CD4-positive, alpha-beta T cell treated with Interleukin-1 beta for 1 hour (primary cell): Measurements from ENCODE around the gene MGLL.

ENCODE experiments used
- DNase-seq, 2 donors: peaks; one replicate each; pipeline ENCODE4 v3.0.0-alpha.2; 2020 to 2022

Gene MGLL

GRCh38 chr3:127772273-127772672, 50.0 kb downstream of the MGLL start:
- no peak for DNase-seq

DNA sequence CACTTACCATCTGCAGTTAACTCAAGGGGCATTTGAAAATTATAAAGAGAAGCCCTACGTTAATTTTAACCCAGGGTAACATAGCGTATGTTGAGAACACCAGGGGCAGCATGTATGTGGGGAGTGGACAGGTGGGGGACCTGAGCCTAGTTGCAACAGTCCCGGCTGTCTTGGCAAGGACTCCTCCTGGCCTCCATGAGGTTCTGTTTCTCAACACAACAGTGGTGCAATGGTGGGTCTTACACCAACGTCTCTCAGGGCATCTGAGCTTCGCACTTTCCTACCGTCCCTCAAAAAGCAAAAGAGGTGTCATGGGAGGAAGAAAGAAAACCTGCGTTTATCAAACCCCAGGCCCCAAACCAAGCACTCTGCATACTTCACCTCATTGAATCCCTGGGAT, 50.6 kb downstream of the MGLL start:
- DNase-seq = no peak

- DNase-seq = peak in 1 of 2 donors; percentile 33
Observed at GRCh38 chr3:127770671-127771355, 51.5 kb downstream of the MGLL start.

GRCh38 chr3:127769284-127770081, 52.8 kb downstream of the MGLL start:
- no peak for DNase-seq

DNA sequence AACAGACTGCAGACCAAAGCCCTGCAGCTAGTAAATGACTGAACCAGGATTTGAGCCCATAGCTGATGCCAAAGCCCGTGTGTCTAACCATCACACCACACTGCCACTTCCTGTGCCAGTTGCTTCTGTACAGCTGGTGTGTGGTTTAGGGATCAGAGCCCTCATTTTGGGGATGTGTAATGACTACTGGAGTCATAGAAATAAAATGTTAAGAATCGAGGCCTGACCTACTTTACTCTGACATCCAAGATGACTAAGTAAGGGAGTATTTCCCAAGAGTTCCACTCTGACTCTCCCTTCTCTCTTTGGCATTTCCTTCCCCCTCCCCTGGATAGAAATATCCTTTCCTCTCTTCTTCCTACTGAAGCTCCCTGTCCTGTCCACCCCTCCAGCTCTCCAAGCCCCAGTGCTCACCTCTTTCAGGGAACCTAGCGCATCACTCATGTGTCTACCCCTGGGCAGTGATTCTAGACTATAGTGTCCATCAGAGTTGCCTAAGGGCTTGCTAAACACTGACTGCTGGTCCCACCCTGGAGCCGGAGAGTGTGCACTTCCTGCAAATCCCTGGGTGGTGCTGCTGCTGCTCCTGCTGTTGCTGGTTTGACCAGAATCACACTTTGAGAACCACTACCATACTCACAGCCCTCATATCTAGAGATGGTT, 53.8 kb downstream of the MGLL start:
- DNase-seq = peak in 1 of 2 donors; percentile 33

DNA sequence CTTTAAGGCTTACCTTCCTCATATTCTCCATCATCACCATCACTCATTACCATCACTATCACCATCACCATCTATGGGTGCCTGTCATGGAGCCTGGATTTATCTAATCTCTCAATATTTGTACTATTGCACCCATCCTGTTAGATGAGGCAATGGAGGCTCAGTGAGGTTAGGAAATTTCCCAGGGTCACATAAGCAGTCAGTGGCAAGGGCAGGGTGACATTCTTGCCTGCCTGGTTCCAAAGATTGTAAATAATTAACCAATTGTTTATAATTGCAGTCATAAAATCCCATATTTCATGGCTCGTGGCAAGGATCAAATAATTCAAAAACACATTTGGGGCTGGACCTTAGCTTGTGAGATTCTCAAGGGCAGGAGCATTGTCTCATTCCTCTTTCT, 55.2 kb downstream of the MGLL start:
- DNase-seq = no peak

GRCh38 chr3:127765735-127766134, 56.6 kb downstream of the MGLL start:
- DNase-seq = no peak

GRCh38 chr3:127764841-127765362, 57.4 kb downstream of the MGLL start:
- DNase-seq = no peak

- DNase-seq = no peak
Observed at GRCh38 chr3:127764301-127764700, 58.0 kb downstream of the MGLL start.

- no peak for DNase-seq
Observed at GRCh38 chr3:127763816-127764215, 58.5 kb downstream of the MGLL start.

DNA sequence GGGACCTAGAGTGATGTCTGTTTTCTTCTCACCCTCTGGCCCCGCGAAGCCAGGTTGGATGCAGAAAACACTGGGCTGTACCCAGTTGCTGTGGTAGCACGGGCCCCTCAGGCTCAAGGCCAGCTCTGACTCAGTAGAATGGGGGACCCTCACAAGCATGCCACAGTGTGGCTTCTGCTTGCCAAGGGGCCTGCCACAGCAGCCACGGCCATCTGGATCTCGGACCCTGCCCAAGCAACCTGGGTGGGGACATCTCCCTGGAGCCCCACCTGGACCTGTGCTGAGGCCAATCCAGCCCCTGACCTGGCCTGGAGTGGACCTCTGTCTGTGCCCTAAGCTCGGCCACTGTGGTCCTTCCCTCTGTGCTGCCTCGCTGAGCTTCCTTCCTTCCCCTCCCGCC, 59.0 kb downstream of the MGLL start:
- DNase-seq = no peak

- no peak for DNase-seq
Observed at GRCh38 chr3:127762787-127763105, 59.6 kb downstream of the MGLL start.

- no peak for DNase-seq
Observed at GRCh38 chr3:127762077-127762786, 60.1 kb downstream of the MGLL start.

DNA sequence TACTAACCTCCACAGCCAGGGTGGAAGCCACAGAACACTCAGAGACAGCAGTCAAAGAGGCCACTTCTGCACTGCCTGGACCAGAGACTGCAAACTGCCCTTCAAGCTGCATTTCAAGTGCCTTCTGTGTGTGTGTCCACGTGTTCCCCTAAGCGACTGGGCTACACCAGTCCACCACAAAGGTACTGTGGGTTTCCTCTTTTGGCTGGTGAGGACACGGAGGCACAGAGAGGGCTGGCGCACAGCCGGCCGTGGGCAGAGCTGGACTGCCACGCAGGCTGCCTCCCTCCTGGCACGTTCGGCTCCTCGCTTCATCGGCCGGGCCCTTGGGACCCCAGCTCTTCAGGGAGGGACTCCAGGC, 60.9 kb downstream of the MGLL start:
- DNase-seq = peak in 1 of 2 donors; percentile 28

- DNase-seq = no peak
Observed at GRCh38 chr3:127760791-127761440, 61.4 kb downstream of the MGLL start.

DNA sequence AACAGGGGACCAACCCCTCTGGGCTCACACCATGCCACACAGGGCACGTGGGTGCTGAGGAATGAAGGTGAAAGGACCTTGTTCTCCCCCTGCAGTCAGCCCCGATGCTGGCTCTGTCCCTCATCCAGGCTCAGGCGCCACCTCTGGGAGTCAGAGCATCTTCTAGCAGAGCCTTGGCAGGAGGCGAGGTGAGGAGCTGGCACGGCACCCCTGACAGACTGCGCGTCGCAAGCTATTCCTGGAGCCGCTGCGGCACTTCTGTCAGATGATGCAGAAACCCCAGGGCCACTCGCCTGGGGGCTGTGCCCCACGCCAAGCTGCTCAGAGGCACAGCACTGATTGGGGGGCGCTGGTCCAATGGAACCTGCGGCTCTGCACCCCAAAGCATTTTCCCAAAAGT, 62.0 kb downstream of the MGLL start:
- DNase-seq = no peak

- DNase-seq = no peak
Observed at GRCh38 chr3:127759826-127760225, 62.5 kb downstream of the MGLL start.

DNA sequence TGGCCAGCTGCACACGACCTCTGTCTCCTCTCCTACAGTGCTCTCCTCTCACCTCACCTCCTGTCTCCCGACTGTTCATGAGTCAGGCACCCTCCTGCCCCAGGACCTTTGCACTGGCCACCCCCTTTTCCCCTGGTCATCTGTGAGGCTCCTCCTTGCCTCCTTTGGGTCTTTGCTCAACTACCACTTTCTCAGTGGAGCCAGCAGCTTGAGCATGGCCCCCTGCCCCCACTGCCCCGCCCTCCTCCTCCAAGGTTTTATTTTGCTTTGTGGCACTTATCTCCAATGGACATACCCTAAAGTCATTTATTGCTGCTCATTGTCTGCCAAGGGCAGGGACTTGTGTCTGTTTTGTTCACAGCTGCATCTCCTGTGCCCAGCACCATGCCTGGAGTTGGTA, 64.3 kb downstream of the MGLL start:
- no peak for DNase-seq

DNA sequence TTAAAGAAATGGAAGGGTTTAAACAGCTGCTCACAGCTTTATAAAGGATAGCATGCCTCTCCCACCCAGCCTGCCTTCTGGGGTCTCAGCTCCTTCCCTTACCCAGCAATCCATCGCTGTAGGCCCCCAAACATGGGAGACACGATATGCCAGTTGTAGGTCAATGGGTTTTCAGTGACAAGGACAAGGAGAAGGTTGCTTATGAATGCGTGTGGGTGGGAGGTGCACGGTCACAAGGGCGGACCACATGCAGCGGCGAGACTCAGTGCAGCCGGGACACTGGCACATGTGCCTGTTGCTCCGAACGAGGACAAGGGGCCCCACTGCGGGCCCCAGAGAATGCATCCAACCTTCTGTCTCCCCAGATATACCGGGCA, 67.0 kb downstream of the MGLL start:
- DNase-seq = no peak

DNA sequence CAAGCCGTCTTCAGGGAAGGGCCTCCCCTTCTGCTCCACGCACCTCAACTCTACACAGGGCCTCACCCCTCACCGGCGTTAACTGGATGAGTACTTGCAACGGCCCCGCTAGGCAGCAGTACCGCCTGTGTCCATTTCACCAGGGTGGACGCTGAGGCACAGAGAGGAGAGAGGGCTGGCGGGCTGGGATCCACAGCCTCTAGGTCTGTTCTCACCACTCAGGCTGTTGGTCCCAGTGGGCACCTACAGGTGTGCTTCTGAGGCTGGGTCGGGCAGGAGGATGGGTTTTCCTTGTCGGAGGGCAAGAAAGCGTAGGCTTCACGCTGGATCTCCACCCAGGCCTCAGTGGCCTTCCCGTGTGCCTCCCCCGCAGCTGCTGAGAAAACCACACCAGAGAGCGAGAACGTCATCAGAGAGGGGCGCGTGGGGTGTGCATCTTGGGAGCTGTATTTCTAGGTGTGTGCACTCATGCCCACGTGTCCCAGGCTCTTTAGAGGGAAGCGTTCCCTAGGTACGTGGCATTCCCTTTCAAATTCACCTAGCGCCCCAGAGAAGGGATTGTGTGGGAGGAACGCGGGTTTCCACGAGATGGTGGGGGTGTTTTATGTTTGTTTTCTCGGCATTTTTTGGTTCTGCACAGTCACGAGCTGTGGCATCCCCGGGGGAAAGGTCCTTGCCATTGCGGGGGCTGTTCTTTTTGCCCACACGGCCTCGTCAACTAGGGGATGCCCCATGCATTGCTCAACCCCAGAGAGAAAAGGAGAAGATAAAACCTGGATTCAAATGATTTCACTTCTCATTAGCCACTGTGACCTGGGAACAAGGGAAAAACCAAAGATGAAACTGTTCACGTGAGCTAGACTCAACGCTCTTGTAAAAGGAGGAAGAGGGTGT, 67.7 kb downstream of the MGLL start:
- peak; percentile 19 to 76 for DNase-seq

- peak; percentile 16 to 77 for DNase-seq
Observed at GRCh38 chr3:127753898-127754410, 68.4 kb downstream of the MGLL start.
